NCI-H82 treated with DMSO at 0.1 percent for 48 hours (cell line): Measurements from ENCODE around the gene GGCX.
"Not testable (repeated sequence)": the region's sequence is repeated elsewhere in the genome, so short reads cannot be mapped to it uniquely, and the experiment has no call there.

Experiments used
- DNase-seq: peaks from one replicate; lab custom pipeline; 2025; ENCODE audit not compliant: unreplicated experiment; lab: John Stamatoyannopoulos, UW

The GGCX gene

DNA sequence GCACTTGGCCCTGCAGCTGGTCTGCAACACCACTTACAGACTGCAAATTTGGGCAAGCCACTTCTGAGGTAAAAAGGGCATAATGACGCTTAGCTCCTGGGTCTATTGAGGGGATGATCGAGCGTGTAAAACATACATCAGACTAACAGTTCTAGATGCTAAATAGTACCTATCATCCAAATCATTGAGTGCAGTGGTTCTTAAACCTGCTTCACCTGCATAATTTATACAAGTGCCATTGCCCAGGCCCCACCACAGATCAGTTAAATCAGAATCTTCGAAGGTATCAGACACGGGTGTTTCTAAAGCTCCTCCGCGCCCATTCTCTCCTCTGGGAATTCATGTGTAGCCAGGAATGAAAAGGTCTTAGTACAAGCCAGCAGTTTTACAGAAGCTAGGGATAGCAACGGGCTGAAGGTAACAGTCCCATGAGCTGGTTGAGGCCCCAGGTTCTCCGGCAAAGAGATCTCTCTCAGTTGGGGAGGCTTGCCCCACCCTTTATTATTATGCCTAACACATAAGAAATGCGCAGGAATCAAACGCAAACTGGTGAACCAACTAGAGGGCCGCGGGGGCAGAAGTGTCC lies 33.5 kb upstream of the GGCX start:
- no peak for DNase-seq

DNA sequence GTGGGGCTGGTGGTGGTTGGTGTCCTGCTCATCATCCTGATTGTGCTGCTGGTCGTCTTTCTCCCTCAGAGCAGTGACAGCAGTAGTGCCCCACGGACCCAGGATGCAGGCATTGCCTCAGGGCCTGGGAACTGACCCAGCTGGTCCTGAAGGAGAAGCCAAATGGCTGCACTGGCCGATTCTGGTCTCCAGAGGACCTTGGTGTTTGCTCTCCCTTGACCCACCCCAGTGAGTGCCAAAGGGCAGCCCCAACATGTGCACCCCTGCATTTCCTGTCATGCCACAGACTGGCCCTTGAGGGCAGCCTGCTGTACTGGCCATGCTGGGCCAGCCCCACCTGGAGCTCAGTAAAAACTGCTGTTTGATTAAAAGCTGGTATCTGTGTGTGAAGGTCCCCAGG lies 31.7 kb upstream of the GGCX start:
- no peak for DNase-seq

DNA sequence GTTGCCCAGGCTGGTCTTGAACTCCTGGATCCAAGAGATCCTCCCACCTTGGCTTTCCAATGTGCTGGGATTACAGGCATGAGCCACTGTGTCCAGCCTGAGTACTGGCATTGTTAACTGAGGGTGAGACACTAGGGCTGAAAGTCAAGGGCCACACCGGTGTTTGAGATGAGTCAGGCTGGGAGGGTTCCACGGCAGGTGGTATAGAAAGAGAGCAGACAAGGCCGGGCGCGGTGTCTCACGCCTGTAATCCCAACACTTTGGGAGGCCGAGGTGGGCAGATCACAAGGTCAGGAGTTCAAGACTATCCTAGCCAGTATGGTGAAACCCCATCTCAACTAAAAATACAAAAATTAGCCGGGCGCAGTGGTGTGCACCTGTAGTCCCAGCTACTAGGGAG lies 31.0 kb upstream of the GGCX start:
- DNase-seq: not testable (repeated sequence)

DNA sequence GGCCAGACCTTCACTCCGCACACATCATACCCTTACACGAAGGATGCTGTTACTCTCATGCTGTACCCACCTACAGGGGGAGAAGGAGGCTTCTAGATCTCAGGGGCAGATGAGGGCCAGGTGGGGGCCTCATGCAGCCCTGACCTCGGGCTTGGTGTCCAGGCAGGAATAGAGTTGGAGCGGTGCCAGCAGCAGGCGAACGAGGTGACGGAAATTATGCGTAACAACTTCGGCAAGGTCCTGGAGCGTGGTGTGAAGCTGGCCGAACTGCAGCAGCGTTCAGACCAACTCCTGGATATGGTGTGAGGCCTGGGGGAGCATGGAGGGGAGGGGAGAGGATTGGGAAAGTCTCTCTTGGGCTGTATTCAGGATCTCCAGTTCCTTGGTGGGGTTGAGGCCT lies 30.3 kb upstream of the GGCX start:
- no peak for DNase-seq

DNA sequence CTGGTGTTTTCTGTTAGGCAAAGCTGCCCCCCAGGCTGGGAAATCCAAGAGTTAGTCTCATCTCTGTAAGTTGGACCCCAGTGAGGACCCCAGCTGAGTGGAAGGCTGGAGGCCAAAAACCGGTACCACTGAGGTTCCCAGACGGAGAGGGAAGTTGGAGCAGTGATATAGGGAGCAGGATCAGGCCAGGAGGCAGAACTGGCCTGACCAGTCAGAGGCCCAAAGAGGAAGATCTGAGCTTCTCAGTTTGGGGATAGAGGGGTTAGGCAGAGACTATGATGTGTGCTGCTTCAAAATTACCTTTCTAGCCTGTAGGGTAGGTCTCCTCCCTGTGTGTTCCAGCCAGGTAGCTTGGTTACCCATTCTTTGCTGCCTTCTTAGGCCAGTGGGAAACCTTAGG lies 29.7 kb upstream of the GGCX start:
- no peak for DNase-seq

DNA sequence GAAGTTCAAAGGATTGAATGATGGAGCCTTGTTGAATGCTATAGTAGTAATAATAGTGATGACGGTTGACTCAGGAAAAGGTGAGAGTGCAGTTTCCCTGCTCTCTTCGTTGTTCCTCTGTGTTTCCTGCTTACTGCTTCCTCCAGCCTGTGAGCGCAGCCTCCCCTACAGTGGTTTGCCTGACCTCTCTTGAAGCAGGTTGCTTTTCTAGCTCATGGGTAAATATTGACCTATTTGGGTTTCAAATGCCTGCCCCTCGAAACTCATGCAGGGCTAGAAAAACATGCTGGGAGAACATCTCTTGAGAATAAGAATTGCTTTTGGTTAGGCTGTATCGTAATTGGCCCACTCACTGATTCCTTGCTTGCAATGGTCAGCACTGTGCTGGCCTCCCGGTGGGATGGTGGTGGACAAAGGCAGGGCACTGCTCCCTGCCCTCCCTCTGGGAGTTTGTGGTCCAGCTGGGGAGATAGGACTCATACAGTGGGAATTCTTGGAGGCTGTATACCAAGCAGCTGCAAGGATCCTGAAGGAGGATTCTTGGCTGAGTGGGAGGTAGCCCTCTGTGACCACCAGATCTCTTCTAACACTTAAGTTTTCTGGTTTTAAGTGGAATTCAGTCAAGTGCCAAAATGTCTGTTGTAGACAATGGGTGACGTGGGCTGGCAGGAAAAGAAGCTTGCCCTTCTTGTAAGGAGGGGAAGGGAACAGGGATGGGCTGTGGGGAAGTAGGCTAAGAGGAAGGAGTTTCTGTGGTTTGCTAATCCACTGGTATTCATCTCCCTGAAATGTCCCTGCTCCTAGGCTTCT lies 28.9 kb upstream of the GGCX start:
- DNase-seq: no peak

GRCh38 chr2:85589181-85589580 lies 27.9 kb upstream of the GGCX start:
- DNase-seq: no peak

DNA sequence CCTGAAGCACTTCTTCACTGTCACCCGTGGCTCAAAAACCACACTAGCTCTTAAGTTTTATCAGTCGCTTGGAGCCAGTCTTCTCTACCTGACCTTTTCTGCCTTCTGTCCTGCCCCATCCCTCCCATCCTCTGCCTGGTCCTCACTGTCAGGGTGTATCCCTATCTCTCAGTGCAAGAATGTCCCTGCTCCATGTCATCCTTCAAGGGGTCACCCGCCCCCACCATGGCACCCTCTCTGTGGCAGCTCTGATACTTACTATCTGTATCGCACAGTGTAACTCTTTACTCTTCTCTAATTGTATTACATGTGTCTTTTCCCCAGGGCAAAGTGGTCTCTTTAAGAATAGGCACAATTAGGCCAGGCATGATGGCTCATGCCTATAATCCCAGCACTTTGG lies 27.4 kb upstream of the GGCX start:
- DNase-seq: no peak

DNA sequence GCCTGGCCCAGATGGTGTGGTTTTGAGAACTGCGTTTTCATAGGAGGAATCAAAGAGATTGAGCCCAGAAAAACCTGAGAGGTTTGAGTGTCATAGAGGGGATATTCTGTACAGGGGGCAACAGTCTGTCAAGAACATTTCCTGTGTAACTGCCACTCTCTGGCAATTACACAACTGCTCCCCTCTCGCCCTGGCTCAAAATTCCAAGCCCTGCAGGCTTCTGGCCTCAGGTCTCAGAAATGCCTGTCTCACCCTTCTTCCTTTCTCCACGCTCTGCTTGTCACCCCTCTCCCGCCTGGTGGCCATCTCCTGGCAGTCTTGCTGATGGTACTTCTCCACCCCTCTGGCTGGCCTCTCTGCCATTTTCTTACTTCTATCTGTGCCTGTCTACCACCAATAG lies 26.9 kb upstream of the GGCX start:
- DNase-seq: no peak

DNA sequence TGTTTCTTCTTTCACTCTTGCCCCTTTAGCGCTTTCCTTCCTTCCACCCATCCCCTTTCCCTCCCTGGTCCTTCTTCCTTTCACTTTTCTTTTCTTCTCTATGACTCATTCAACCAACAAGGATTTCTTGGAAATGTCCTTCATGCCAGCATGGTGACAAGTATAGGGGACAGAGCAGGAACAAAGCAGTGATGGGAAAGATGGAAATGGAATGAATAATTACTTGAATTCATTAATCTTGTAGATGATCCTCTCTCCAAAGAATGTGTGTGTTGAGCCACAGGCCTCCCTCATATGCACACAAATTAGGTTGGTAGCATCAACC lies 24.4 kb upstream of the GGCX start:
- DNase-seq: no peak

GRCh38 chr2:85584857-85585780 lies 23.8 kb upstream of the GGCX start:
- DNase-seq: no peak

DNA sequence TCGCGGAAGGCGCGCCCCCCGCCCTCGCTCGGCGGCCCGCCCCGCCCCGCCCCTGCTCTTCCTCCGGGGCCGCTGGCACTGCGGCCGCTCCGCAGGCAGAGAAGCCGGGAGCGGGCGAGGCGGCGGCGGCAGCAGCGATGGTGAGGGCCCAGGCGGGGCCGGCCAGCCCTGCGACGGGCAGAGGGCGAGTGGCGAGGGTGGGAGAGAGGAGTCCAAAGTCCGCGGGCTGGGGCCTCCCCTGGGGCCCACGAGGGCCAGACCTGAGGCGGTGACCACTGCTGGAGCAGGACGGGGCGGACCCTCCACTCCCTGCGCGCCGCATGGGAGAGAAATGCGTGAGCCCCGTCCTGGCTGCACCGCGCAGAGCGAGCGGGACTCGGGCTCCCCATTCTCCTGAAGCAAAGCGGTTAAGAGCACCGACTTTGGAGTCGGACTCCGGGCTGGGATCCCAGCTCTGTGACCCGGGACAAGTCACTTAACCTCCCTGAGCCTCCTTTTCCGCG lies 23.1 kb upstream of the GGCX start, which contains the start of gene VAMP5:
Gene VAMP5 (plus strand): TSS at position 78 of the 503 bp plus-strand sequence. CDS start 60 bp downstream, at position 138.
- DNase-seq: no peak

DNA sequence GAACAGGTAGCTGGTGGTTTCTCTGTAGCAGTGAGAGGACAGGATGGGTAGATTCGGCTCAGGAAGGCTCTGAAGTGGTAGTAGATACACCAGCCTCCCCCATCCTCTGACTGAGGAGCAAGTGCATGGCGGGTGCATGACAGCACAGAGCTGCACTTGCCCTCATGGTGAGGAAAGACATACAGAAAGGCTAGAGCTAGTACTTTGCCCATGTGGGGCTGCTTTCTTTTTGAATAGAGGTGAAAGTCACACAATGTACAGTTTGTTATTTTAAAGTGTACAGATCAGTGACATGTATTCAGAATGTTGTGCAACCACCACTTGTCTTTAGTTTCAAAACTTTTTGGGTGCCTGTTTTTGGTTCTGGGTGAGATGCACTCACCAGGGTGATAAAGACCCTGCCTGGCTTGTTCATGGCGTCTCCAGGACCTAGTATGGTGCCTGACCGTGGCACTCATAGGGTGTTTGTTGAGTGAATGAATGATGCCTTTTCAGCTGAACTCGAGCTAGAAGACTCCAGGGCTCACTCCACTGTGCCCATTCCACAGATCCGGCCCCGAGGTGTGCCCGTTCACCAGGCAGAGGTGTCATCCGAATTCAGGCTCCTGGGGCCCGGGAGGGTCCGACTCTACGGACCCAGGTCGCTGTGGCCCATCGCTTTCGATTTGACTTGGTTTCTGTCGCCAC lies 22.5 kb upstream of the GGCX start:
- DNase-seq: no peak

DNA sequence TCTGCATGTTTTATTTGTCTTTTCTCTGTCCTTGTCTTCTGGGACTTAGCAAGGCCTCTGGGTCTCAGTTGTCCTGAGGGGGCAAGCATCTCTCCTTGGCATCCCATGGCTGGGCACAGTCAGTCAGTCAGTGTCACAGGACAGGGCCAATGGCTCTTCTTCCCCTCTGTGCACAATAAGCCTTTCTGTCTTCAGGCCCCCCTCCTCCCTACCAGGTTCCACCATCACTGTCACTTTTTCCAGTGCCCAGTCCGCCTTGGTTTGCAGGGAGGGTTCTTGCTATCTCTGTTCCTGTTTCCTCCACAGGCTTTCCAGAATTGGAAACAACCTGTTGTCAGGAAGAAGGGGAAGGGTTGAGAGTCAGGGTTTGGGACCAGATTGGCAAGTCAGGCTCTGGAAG lies 21.2 kb upstream of the GGCX start:
- DNase-seq: no peak

GRCh38 chr2:85580206-85580605 lies 18.9 kb upstream of the GGCX start:
- no peak for DNase-seq

DNA sequence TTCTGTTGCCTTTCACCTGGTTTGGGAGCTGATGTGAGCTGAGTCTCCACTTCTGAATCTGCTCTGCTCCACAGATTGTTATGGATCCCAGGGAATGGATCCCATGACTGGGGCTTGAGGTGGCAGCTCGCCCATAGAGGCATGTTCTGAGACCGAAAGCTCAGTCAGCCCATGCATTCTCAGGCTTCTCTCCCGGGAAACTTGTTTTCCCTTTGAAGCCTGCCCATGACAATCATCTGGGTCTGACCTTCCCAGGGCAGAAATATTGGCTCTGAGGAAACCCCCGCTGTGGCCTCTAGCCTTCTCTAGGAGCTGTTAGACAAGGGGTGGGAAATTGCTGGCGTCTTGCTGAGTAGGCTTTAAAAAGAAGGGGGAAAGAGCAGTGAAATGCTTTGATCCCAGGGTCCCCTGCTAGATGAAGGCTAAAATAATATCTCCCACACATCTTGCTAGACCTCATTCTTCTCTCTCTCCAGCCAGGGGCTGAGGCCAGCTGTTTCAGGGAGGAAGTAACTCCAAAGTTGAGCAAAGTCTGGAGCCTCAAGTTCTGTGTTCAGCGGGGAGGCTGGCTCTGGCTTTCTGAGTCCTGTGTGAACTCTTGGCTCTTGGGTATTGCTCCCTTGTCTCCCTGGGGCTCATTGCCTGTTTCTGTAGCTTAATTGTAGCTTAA lies 18.1 kb upstream of the GGCX start:
- DNase-seq: no peak

- no peak for DNase-seq
These were observed 17.2 kb upstream of the GGCX start for GRCh38 chr2:85578243-85579180.

- DNase-seq: no peak
These were observed 16.3 kb upstream of the GGCX start, which contains the start of gene VAMP8 for GRCh38 chr2:85577386-85578242. Gene VAMP8 (plus strand): TSS chr2:85577586. CDS start chr2:85577647, 61 bp downstream.

DNA sequence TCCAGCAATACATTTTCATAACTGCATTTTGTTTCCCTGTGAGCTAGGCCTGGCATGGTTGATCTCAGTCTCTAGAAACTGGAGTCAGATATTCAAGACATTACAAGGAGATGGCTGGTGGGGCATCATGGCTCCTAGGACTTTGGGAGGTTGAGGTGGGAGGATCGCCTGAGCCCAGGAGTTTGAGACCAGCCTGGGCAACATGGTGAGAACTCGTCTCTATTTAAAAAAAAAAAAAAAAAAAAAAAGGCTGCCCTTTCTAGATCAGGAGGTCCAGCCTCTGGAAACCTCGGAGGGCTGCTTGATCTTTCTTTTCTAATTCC lies 15.7 kb upstream of the GGCX start:
- DNase-seq: no peak
